ENCODE data around the gene ARHGEF19.

GRCh38 chr1:16149702-16150488, 62.6 kb downstream of the ARHGEF19 start:
- TF ChIP-seq POLR2AphosphoS5 (IDR thresholded peaks at IDR 0.05; ENCODE audit: borderline replicate concordance, low read depth, low read length) (no peak), EZH2 (IDR thresholded peaks at IDR 0.05) (no peak)

Data from SK-N-MC (cell line).